ENCODE data around the gene HILPDA. TPM values are rescaled to one million over a fixed set of nuclear protein-coding genes. Genes with fewer than 3 reads are reported as not detected.

Gene HILPDA
- total RNA-seq, 2 donors from 2014 or later: 26.5 to 37.9 TPM

DNA sequence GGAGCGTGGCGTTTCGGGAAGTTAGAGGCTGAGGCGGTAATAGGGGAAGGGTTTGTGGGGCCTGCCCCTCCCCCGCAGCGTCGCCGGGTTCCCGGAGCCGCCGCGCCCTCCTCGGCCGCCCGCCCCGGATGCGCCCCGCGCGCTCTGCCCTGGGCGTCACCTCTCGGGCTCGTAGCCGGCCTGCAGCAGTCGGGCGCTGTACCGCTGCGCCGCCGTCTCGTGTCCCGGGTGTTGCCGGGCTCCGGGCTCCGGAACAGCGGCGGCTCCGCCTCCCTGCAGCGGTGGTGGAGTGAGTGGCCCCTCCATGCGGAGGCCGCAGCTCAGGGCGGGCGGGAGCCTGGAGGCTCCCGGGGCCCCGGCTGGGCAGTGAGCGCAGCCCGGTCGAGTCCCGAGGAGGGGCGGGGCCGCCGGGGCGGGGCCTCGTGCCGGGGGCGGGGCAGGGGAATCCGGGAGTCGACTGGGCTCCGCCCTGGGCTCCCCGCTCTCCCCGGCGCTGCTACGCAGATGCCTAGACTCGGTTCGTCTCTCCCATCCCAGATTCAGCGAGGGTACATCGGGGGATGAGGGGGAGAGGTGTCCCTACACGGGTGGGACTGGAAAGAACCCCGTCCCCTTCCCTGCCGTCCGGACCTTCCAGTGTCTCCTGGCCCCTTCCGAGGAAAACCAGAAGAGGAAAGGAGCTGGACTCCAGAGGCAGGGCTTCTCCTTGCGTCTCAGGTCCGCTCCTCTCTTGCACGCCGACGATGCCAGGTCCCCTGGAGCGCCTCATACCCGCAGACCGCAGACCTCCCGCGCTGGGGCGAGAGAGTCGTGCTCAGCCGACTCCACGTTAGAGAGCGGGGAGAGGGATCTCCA lies 45.9 kb upstream of the HILPDA start, which contains the start of gene IMPDH1:
IMPDH1 (minus strand) TSS at position 387 of the 855 bp plus-strand sequence; CDS start at position 306, 81 bp downstream.
- peaks cover 87% of the 10 kb centered on the region for H3K27me3 ChIP-seq (ENCODE audit: control insufficient read depth, insufficient read depth, low read length, poor library complexity, severe bottlenecking)
- peaks cover 84% of the 10 kb centered on the region for H3K27me3 Mint-ChIP-seq (ENCODE audit: insufficient read depth)
- peaks cover 3% of the 10 kb centered on the region for H3K4me1 ChIP-seq (ENCODE audit: control insufficient read depth, insufficient read depth, low read length)
- H3K4me1 Mint-ChIP-seq: peaks cover 12% of the 10 kb centered on the region
- H3K27ac ChIP-seq (ENCODE audit: low read depth, low read length): no peak within 1 kb of the TSS
- peak within 1 kb of the TSS; percentile 81 for H3K4me3 ChIP-seq (ENCODE audit: low read length)
- TF ChIP-seq CTCF (conservative IDR thresholded peaks at IDR 0.05): no peak
- H3K27ac Mint-ChIP-seq: no peak within 1 kb of the TSS
- no peaks in the 10 kb centered on the region for H3K36me3 Mint-ChIP-seq (ENCODE audit: low read depth)
- peaks cover 9% of the 10 kb centered on the region for H3K9me3 Mint-ChIP-seq
- H3K36me3 ChIP-seq (ENCODE audit: control insufficient read depth, insufficient read depth, low read length): no peaks in the 10 kb centered on the region
- peak within 1 kb of the TSS; percentile 28 for H3K9ac ChIP-seq (ENCODE audit: extremely low read depth, low read length, poor library complexity, severe bottlenecking)
- peak within 1 kb of the TSS; percentile 65 for H3K4me3 Mint-ChIP-seq
- WGBS, 2 experiments (ENCODE audit: insufficient coverage in 1 of 2, insufficient read length in 1 of 2): 0 to 1% methylated on average over 23 to 87 of the region's 87 CpGs
- DNase-seq: peak; percentile 95
- no peaks in the 10 kb centered on the region for H3K9me3 ChIP-seq (ENCODE audit: control insufficient read depth, low read length)

- 14 to 23% methylated on average over 5 to 6 of the region's 6 CpGs for WGBS, 2 experiments (ENCODE audit: insufficient coverage in 1 of 2, insufficient read length in 1 of 2)
- H3K4me3 Mint-ChIP-seq: peak overlapping the region; percentile 65
- peak overlapping the region; percentile 81 for H3K4me3 ChIP-seq (ENCODE audit: low read length)
- H3K9me3 ChIP-seq (ENCODE audit: control insufficient read depth, low read length): no peaks in the 10 kb centered on the region
- H3K27me3 Mint-ChIP-seq (ENCODE audit: insufficient read depth): peaks cover 83% of the 10 kb centered on the region
- no peak for DNase-seq
- peaks cover 12% of the 10 kb centered on the region for H3K4me1 Mint-ChIP-seq
- H3K9me3 Mint-ChIP-seq: peaks cover 9% of the 10 kb centered on the region
- no peaks in the 10 kb centered on the region for H3K36me3 Mint-ChIP-seq (ENCODE audit: low read depth)
- H3K9ac ChIP-seq (ENCODE audit: extremely low read depth, low read length, poor library complexity, severe bottlenecking): peak overlapping the region; percentile 28
- H3K27ac Mint-ChIP-seq: no peak overlapping the region
- no peaks in the 10 kb centered on the region for H3K4me1 ChIP-seq (ENCODE audit: control insufficient read depth, insufficient read depth, low read length)
- H3K27ac ChIP-seq (ENCODE audit: low read depth, low read length): no peak overlapping the region
- TF ChIP-seq CTCF (conservative IDR thresholded peaks at IDR 0.05): no peak
- H3K36me3 ChIP-seq (ENCODE audit: control insufficient read depth, insufficient read depth, low read length): no peaks in the 10 kb centered on the region
- peaks cover 84% of the 10 kb centered on the region for H3K27me3 ChIP-seq (ENCODE audit: control insufficient read depth, insufficient read depth, low read length, poor library complexity, severe bottlenecking)
These were observed 45.3 kb upstream of the HILPDA start for GRCh38 chr7:128410451-128410753.

DNA sequence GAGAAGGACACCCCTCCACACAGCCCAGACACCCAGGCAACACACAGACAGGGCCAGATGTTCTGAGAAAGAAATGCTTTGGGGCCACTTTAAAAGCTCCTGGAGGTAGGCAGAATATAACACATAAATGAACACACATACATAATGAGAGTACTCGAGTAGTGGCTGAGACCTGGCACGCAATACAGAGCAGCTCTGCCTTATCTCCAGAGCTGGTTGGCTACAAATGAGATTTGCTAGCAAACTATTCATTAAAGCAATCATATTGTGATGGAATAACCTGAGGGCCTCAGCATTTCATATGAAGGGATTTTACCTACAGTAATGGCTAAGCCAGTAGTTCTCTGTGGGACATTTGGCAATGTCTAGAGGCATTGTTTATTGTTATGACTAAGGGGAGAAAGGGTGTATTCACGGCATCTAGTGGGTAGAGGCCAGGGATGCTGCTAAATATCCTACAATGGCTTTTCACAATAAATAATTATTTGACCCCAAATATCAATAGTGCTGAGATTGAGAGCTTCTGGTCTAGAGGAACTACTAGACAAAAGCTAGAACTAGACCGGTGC lies 40.4 kb upstream of the HILPDA start:
- no peak overlapping the region for H3K27ac Mint-ChIP-seq

More for the DNA sequence above, 40.4 kb upstream of the HILPDA start:
- no peaks in the 10 kb centered on the region for H3K36me3 ChIP-seq (ENCODE audit: control insufficient read depth, insufficient read depth, low read length)
- WGBS, 2 experiments (ENCODE audit: insufficient coverage in 1 of 2, insufficient read length in 1 of 2): 78 to 97% methylated on average over 2 to 4 of the region's 4 CpGs
- no peak overlapping the region for H3K4me3 ChIP-seq (ENCODE audit: low read length)
- Mint-ChIP-seq H3K4me1 (peaks cover 2% of the 10 kb centered on the region), H3K27me3 (ENCODE audit: insufficient read depth) (peaks cover 80% of the 10 kb centered on the region), H3K36me3 (ENCODE audit: low read depth) (no peaks in the 10 kb centered on the region), H3K9me3 (peaks cover 9% of the 10 kb centered on the region), H3K4me3 (no peak overlapping the region)
- TF ChIP-seq CTCF (conservative IDR thresholded peaks at IDR 0.05): no peak
- H3K27ac ChIP-seq (ENCODE audit: low read depth, low read length): no peak overlapping the region
- H3K4me1 ChIP-seq (ENCODE audit: control insufficient read depth, insufficient read depth, low read length): no peaks in the 10 kb centered on the region
- peaks cover 64% of the 10 kb centered on the region for H3K27me3 ChIP-seq (ENCODE audit: control insufficient read depth, insufficient read depth, low read length, poor library complexity, severe bottlenecking)
- H3K9me3 ChIP-seq (ENCODE audit: control insufficient read depth, low read length): no peaks in the 10 kb centered on the region
- DNase-seq: no peak
- no peak overlapping the region for H3K9ac ChIP-seq (ENCODE audit: extremely low read depth, low read length, poor library complexity, severe bottlenecking)
